ENCODE results near the gene PCDH9. TPM values are rescaled to one million over a fixed set of nuclear protein-coding genes. Genes with fewer than 3 reads are reported as not detected.
A peak's percentile ranks its signal among the peaks of the same experiment; 100 is the strongest.

Gene PCDH9
- total RNA-seq, 1 donor from 2014 or later, result 1.9 TPM

- no peaks in the 10 kb centered on the region for H3K27me3 Mint-ChIP-seq (ENCODE audit: unreplicated experiment)
- H3K4me3 Mint-ChIP-seq (ENCODE audit: unreplicated experiment), result no peak overlapping the region
- H3K4me1 Mint-ChIP-seq (ENCODE audit: unreplicated experiment), result peaks cover 47% of the 10 kb centered on the region
- no peaks in the 10 kb centered on the region for H3K36me3 Mint-ChIP-seq (ENCODE audit: low read depth, unreplicated experiment)
- H3K27ac Mint-ChIP-seq (ENCODE audit: unreplicated experiment), result peak overlapping the region; percentile 97
- no peaks in the 10 kb centered on the region for H3K9me3 Mint-ChIP-seq (ENCODE audit: unreplicated experiment)
- no peak for DNase-seq (ENCODE audit: low spot score)
- TF ChIP-seq CTCF (IDR thresholded peaks at IDR 0.05; ENCODE audit: unreplicated experiment), result no peak
These were observed 82.0 kb downstream of the PCDH9 start for GRCh38 chr13:67148161-67148571.

DNA sequence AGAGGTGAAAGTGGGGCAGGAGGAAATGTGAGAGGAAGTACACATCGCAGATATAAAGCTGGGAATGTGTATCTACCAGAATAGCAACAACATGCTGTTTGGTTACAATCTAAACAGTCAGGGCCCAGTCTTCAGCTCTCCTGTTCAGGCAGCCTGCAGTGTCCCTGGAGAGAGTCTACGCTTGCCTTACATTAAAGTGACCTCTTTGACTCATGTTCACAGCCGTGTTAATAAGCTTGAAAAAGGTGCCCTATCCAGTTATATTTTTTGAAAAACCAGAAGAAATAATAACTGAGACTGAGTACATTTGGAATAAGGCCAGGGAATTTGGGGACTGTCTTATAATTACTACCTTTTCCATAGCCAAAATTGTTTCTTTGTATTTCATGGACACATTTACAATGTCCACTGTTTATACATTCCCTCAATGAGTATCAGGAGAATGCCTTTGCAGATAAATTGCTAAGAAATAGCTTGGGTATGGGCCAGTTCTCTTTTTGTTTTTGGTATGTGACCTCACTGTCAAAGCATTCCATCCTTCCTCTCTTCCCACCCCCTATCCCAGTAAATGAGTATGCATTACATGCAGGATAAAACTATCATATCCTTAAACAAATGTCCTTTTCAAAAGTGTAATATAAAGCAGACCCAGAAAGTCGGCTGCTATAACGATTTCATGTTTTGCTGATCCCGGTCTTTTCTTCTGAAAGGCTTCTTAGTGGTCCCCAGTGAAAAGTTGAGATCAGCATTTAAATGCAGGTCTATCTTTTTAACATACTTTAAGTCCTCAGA is 82.6 kb downstream of the PCDH9 start:
- peaks cover 44% of the 10 kb centered on the region for H3K4me1 Mint-ChIP-seq (ENCODE audit: unreplicated experiment)
- no peaks in the 10 kb centered on the region for H3K9me3 Mint-ChIP-seq (ENCODE audit: unreplicated experiment)
- peak overlapping the region; percentile 97 for H3K27ac Mint-ChIP-seq (ENCODE audit: unreplicated experiment)
- peak; percentile 7 for DNase-seq (ENCODE audit: low spot score)
- no peaks in the 10 kb centered on the region for H3K27me3 Mint-ChIP-seq (ENCODE audit: unreplicated experiment)
- H3K36me3 Mint-ChIP-seq (ENCODE audit: low read depth, unreplicated experiment), result no peaks in the 10 kb centered on the region
- TF ChIP-seq CTCF (IDR thresholded peaks at IDR 0.05; ENCODE audit: unreplicated experiment), result no peak
- H3K4me3 Mint-ChIP-seq (ENCODE audit: unreplicated experiment), result no peak overlapping the region

- Mint-ChIP-seq H3K9me3 (ENCODE audit: unreplicated experiment) (no peaks in the 10 kb centered on the region), H3K36me3 (ENCODE audit: low read depth, unreplicated experiment) (no peaks in the 10 kb centered on the region), H3K27ac (ENCODE audit: unreplicated experiment) (peak overlapping the region; percentile 97), H3K4me1 (ENCODE audit: unreplicated experiment) (peaks cover 44% of the 10 kb centered on the region), H3K4me3 (ENCODE audit: unreplicated experiment) (no peak overlapping the region), H3K27me3 (ENCODE audit: unreplicated experiment) (no peaks in the 10 kb centered on the region)
- no peak for DNase-seq (ENCODE audit: low spot score)
- no peak for TF ChIP-seq CTCF (IDR thresholded peaks at IDR 0.05; ENCODE audit: unreplicated experiment)
These were observed 83.5 kb downstream of the PCDH9 start for GRCh38 chr13:67146523-67147130.

DNA sequence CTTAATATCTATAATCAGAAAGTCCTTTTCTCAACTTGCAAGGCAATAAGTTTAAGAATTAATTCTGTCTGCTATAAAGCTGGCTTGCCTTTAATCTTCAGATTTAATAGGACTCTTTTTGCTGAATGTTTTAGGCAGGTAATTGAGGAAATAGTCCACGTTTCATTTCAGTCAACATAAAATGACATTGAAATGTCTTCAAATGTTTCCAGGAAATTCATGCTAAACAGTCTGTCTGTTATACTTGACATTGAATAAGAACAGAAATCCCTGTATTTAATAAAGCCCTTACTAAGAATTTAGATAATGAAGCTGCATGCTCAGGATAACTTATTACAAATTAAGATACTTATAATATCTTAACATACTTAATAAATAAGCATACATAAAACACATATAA is 84.2 kb downstream of the PCDH9 start:
- H3K4me3 Mint-ChIP-seq (ENCODE audit: unreplicated experiment), result no peak overlapping the region
- no peak for DNase-seq (ENCODE audit: low spot score)
- no peaks in the 10 kb centered on the region for H3K9me3 Mint-ChIP-seq (ENCODE audit: unreplicated experiment)
- no peak overlapping the region for H3K27ac Mint-ChIP-seq (ENCODE audit: unreplicated experiment)
- TF ChIP-seq CTCF (IDR thresholded peaks at IDR 0.05; ENCODE audit: unreplicated experiment), result no peak
- no peaks in the 10 kb centered on the region for H3K27me3 Mint-ChIP-seq (ENCODE audit: unreplicated experiment)
- no peaks in the 10 kb centered on the region for H3K36me3 Mint-ChIP-seq (ENCODE audit: low read depth, unreplicated experiment)
- H3K4me1 Mint-ChIP-seq (ENCODE audit: unreplicated experiment), result peaks cover 43% of the 10 kb centered on the region

DNA sequence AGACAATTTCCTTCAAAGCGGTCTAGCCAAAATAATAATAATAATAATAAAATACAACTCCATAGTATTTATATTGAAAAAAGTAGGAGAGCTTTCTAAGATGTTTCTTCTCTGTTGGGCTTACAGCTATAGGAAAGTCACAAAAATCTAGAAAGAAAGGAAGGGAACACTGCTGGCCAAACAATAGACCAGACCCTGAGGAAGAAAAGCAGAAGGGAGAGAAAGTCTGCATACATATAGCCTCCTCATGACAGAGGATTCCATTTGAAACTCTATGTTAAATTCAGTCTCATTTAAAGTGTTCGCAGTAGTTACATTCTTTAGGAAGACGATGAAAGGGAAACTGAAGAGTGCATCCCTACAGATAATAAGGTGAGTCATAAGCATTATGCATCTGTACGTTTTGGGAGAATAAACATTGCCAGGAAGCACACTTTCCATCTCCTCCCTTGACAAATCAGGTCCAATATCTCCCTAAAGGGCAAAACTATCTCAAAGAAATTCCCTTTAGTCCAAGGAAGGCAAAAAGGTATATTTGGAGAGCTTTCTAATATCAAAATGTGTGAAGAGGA is 86.5 kb downstream of the PCDH9 start:
- H3K4me3 Mint-ChIP-seq (ENCODE audit: unreplicated experiment), result no peak overlapping the region
- H3K27ac Mint-ChIP-seq (ENCODE audit: unreplicated experiment), result peak overlapping the region; percentile 92
- H3K9me3 Mint-ChIP-seq (ENCODE audit: unreplicated experiment), result no peaks in the 10 kb centered on the region
- no peak for TF ChIP-seq CTCF (IDR thresholded peaks at IDR 0.05; ENCODE audit: unreplicated experiment)
- no peaks in the 10 kb centered on the region for H3K36me3 Mint-ChIP-seq (ENCODE audit: low read depth, unreplicated experiment)
- peaks cover 43% of the 10 kb centered on the region for H3K4me1 Mint-ChIP-seq (ENCODE audit: unreplicated experiment)
- DNase-seq (ENCODE audit: low spot score), result no peak
- H3K27me3 Mint-ChIP-seq (ENCODE audit: unreplicated experiment), result no peaks in the 10 kb centered on the region

All from endothelial cell (in vitro differentiated cells).